ENCODE results near the gene CXCL1.

GRCh38 chr4:73870260-73870659 is 1.1 kb downstream of the CXCL1 start:
- TF ChIP-seq CTCF (IDR thresholded peaks at IDR 0.05; ENCODE audit: borderline replicate concordance, extremely low read depth, low read length, poor library complexity, severe bottlenecking) = no peak
- TF ChIP-seq EZH2 (IDR thresholded peaks at IDR 0.05; ENCODE audit: borderline replicate concordance, low read depth, low read length, severe bottlenecking) = no peak
